ENCODE measurements around the gene DBNDD2. TPM values are rescaled to one million over a fixed set of nuclear protein-coding genes. Genes with fewer than 3 reads are reported as not detected.

The DBNDD2 gene
- total RNA-seq, 6 experiments from 2014 or later = 15.2 to 19.5 (median 19.0) TPM

DNA sequence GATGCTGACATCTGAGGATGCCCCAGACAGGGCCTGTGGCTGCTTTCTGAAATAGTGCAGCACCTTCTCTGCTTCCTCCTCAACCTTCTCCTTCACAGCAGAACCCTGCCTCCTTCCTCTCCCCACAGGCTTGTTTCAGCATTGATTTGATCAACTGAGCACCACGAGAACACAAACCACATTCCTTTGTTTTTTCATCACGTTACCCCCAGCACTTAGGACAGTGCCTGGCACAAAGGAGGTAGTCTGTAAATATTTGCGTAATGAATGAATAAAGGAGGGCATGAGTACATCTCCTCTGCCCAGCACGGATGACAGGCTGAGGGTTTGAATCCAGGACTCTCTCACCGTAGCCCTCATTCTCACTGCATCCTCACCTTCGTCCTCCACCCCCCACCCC lies 40.2 kb downstream of the DBNDD2 start:
- Mint-ChIP-seq H3K9me3 (no peaks in the 10 kb centered on the region), H3K4me3 (no peak overlapping the region), H3K27ac (no peak overlapping the region), H3K36me3 (ENCODE audit: low read depth) (no peaks in the 10 kb centered on the region), H3K4me1 (ENCODE audit: low read depth) (peaks cover 5% of the 10 kb centered on the region; the same call in 1 of the 2 replicates), H3K27me3 (ENCODE audit: insufficient read depth) (peaks cover 26% of the 10 kb centered on the region)
- TF ChIP-seq, protein P1, sequence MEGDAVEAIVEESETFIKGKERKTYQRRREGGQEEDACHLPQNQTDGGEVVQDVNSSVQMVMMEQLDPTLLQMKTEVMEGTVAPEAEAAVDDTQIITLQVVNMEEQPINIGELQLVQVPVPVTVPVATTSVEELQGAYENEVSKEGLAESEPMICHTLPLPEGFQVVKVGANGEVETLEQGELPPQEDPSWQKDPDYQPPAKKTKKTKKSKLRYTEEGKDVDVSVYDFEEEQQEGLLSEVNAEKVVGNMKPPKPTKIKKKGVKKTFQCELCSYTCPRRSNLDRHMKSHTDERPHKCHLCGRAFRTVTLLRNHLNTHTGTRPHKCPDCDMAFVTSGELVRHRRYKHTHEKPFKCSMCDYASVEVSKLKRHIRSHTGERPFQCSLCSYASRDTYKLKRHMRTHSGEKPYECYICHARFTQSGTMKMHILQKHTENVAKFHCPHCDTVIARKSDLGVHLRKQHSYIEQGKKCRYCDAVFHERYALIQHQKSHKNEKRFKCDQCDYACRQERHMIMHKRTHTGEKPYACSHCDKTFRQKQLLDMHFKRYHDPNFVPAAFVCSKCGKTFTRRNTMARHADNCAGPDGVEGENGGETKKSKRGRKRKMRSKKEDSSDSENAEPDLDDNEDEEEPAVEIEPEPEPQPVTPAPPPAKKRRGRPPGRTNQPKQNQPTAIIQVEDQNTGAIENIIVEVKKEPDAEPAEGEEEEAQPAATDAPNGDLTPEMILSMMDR (IDR thresholded peaks at IDR 0.05) = no peak
- DNase-seq = no peak

DNA sequence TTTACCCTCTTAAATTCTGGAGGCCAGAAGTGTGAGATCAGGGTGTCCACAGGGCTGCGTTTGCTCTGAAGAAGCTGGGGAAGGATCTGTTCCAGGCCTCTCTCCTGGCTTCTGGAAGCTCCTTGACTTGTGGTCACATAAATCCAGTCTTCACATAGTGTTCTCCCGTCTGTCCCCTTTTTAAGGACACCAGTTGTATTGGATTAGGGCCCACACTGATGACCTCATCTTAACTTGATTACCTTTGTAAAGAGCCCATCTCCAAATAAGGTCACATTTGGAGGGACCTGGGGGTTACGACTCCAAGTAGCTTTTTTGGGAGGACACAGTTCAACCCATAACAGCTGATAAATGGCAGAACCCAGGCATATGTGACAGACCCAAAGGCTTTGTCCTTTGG lies 41.4 kb downstream of the DBNDD2 start:
- Mint-ChIP-seq H3K36me3 (ENCODE audit: low read depth) (no peaks in the 10 kb centered on the region), H3K4me3 (no peak overlapping the region), H3K9me3 (no peaks in the 10 kb centered on the region), H3K4me1 (ENCODE audit: low read depth) (peaks cover 5% of the 10 kb centered on the region; the same call in 1 of the 2 replicates), H3K27me3 (ENCODE audit: insufficient read depth) (peaks cover 19% of the 10 kb centered on the region), H3K27ac (no peak overlapping the region)
- DNase-seq = no peak
- TF ChIP-seq, protein P1 (IDR thresholded peaks at IDR 0.05) = no peak

DNA sequence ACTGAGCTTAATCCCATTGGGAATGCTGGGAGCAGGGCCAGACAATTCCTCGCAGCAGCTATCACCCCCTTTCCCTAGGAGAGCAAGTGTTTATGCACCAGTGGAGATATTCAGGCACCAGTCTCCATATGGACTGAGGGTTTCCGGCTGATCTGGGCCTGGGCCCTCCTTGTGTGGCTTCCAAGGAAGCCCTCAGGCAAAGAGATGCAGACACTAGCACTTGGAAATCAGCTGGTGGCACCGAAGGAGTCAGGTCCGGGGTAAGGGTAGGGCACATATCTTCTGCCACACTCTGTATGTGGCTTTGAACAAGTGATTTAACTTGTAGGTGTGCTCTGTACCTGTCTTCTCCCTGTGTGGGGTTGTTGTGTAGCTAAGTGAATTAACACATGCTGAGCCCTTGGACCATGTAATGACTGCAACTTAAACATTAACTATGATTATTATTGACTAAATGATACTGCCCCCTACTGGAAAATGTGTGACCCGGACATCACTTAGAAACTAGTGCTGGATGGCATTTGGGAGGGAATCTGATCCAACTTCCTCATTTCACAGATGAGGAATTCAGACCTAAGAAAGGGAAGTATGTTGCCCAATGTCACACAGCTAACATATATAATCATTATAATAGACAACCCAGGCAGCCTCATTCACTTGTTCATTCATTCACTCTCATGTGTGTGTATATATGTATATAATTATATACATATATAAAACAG lies 42.2 kb downstream of the DBNDD2 start:
- H3K4me1 Mint-ChIP-seq (ENCODE audit: low read depth) = peaks cover 5% of the 10 kb centered on the region; the same call in 1 of the 2 replicates
- H3K27ac Mint-ChIP-seq = no peak overlapping the region
- H3K27me3 Mint-ChIP-seq (ENCODE audit: insufficient read depth) = peaks cover 16% of the 10 kb centered on the region
- no peaks in the 10 kb centered on the region for H3K36me3 Mint-ChIP-seq (ENCODE audit: low read depth)
- peak; percentile 36 for DNase-seq
- H3K9me3 Mint-ChIP-seq = no peaks in the 10 kb centered on the region
- TF ChIP-seq, protein P1 (IDR thresholded peaks at IDR 0.05) = peak; percentile 88
- H3K4me3 Mint-ChIP-seq = no peak overlapping the region

DNA sequence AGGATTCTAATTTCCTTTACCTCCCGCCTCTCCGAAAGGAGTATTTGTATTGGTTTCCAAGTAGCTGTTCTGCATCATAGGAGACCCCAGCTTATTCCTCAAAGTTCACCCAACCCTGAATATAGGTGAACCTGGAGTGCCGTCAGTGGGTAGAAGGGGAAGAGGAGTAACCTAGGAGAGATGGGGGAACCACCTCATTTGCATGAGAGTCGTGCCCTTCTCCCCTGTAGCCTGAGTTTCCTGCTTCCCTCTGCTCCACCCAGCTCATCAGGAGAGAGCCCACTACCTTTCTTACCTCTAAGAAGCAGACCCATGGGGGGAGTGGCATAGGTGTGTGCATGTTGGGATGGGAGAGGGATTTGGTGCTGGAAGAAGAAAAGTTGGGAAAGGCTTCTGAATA lies 44.1 kb downstream of the DBNDD2 start:
- DNase-seq = no peak
- H3K27ac Mint-ChIP-seq = no peak overlapping the region
- no peaks in the 10 kb centered on the region for H3K9me3 Mint-ChIP-seq
- no peak overlapping the region for H3K4me3 Mint-ChIP-seq
- no peaks in the 10 kb centered on the region for H3K36me3 Mint-ChIP-seq (ENCODE audit: low read depth)
- TF ChIP-seq, protein P1 (IDR thresholded peaks at IDR 0.05) = no peak
- peaks cover 5% of the 10 kb centered on the region; the same call in 1 of the 2 replicates for H3K4me1 Mint-ChIP-seq (ENCODE audit: low read depth)
- H3K27me3 Mint-ChIP-seq (ENCODE audit: insufficient read depth) = peaks cover 13% of the 10 kb centered on the region

DNA sequence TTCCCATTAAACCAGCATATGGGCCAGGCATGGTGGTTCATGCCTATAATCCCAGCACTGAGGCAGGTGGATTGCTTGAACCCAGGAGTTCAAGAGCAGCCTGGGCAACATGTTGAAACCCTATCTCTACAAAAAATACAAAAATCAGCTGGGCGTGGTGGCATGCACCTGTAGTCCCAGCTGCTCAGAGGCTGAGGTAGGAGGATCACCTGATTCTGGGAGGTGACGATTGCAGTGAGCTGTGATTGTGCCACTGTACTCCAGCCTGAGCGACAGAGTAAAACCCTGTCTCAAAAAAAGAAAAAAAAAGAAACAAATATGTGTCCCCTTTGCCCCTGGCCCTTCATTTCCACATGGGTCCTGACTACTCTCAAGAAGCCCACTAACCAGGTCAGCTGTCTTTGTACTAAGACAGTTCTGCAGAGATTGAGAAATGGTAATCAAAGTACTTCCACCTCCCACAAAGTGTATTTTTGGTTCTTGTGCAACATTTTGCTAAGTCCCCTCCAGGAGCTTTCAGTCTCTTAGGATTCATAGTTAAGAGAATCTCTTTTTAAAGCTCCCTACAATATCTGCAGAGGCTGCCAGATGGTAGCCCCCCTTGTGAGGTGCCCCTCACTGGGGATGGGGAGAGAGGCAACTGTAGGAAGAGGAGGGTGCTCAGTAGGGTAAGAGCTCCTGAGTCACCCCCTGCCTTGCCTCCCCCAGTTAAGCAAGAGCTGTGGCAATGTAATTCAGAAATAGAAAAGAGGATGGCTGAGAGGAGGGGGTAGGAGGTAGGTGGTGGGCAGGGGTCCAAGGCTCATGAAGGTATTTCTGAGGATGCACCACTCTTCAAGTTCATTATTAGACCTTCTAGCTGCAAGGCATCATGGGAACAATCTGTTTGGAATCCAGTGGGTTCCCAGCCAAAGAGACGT lies 44.9 kb downstream of the DBNDD2 start:
- Mint-ChIP-seq H3K36me3 (ENCODE audit: low read depth) (no peaks in the 10 kb centered on the region), H3K27me3 (ENCODE audit: insufficient read depth) (peaks cover 15% of the 10 kb centered on the region), H3K4me1 (ENCODE audit: low read depth) (peaks cover 5% of the 10 kb centered on the region; the same call in 1 of the 2 replicates), H3K9me3 (no peaks in the 10 kb centered on the region), H3K27ac (no peak overlapping the region), H3K4me3 (no peak overlapping the region)
- TF ChIP-seq, protein P1 (IDR thresholded peaks at IDR 0.05) = no peak
- DNase-seq = no peak

Data from HFFc6 (cell line).